ENCODE results near the gene THAP9.

GRCh38 chr4:82913305-82913704, 12.8 kb downstream of the THAP9 start:
- no peak for TF ChIP-seq CTCF (IDR thresholded peaks at IDR 0.05; ENCODE audit: poor library complexity, severe bottlenecking)
- TF ChIP-seq EZH2 (IDR thresholded peaks at IDR 0.05; ENCODE audit: borderline replicate concordance, insufficient read depth, low read length, poor library complexity, severe bottlenecking): no peak
- TF ChIP-seq POLR2AphosphoS5 (IDR thresholded peaks at IDR 0.05): no peak
- no peak for TF ChIP-seq REST (IDR thresholded peaks at IDR 0.05; ENCODE audit: borderline replicate concordance)
- no peak for TF ChIP-seq EP300 (conservative IDR thresholded peaks at IDR 0.05; ENCODE audit: poor library complexity, severe bottlenecking)
- no peak for TF ChIP-seq TAF1 (IDR thresholded peaks at IDR 0.05; ENCODE audit: low read depth)
- TF ChIP-seq SMC3 (conservative IDR thresholded peaks at IDR 0.05; ENCODE audit: poor library complexity): no peak
